B cell (primary cell): ENCODE results near the gene P2RY6. TPM values are rescaled to one million over a fixed set of nuclear protein-coding genes. Genes with fewer than 3 reads are reported as not detected.

Experiments used
- ATAC-seq: fragments of 200-7000 bp; cut with Tn5 transposase; one replicate; pipeline ENCODE4 v1.10.0; 2021; ENCODE audit warnings: low read depth, mild to moderate bottlenecking, moderate number of reproducible peaks, moderate library complexity
- CTCF ChIA-PET: fragments of 350-600 bp; sonication (Branson Sonifier 250); formaldehyde crosslinking; loops from one replicate; lab custom pipeline; 2021; ENCODE audit warnings: antibody characterized with exemption, inconsistent platforms; lab: Charles Lee
- POLR2A ChIA-PET: fragments of 350-600 bp; sonication (Branson Sonifier 250); formaldehyde crosslinking; loops from one replicate; lab custom pipeline; 2021; ENCODE audit warnings: antibody characterized with exemption; lab: Charles Lee
- DNase-seq: peaks from one replicate; pipeline ENCODE4 v3.0.0; 2013
- H2AFZ ChIP-seq: 2 replicates; pipeline ENCODE4 v1.6.1; 2012; ENCODE audit warnings: mild to moderate bottlenecking, low read depth, low read length; ENCODE audit not compliant: insufficient read depth, poor library complexity, severe bottlenecking
- H3K27ac ChIP-seq, 2 donors: 1 replicate in 1 of 2; 2 replicates in 1 of 2; pipeline ENCODE4 v1.5.1; 2012 to 2013; ENCODE audit warnings: low read length in 2 of 2, mild to moderate bottlenecking in 2 of 2, moderate library complexity in 1 of 2
- H3K27me3 ChIP-seq, 4 experiments: fragments of 200-600 bp in 1 of 4; sonication (generic) in 1 of 4; replicated peaks in 1 of 4; 1 replicate in 2 of 4; 2 replicates in 2 of 4; pipeline versions ENCODE4 v1.6.1 to v1.7.0; 2013 to 2016; ENCODE audit warnings: low read length in 3 of 4, mild to moderate bottlenecking in 2 of 4, mixed read lengths in 1 of 4, moderate library complexity in 1 of 4; ENCODE audit not compliant: insufficient read depth in 4 of 4, control insufficient read depth in 3 of 4; ENCODE audit errors: control extremely low read depth in 1 of 4
- H3K36me3 ChIP-seq, 2 experiments: replicated peaks in 1 of 2; 1 replicate in 1 of 2; 2 replicates in 1 of 2; pipeline versions ENCODE4 v1.6.1 to v1.7.1; 2013; ENCODE audit warnings: low read length in 1 of 2; ENCODE audit not compliant: insufficient read depth in 2 of 2, control insufficient read depth in 1 of 2; ENCODE audit errors: control extremely low read depth in 1 of 2, extremely low read depth in 1 of 2
- H3K4me1 ChIP-seq, 2 donors: fragments of 200-600 bp in 1 of 2; sonication (generic) in 1 of 2; 1 replicate in 1 of 2; 2 replicates in 1 of 2; pipeline versions ENCODE4 v1.5.1 to v1.6.1; 2013 to 2017; ENCODE audit warnings: low read length in 2 of 2; ENCODE audit not compliant: control insufficient read depth in 2 of 2, insufficient read depth in 2 of 2
- H3K4me2 ChIP-seq: replicated peaks from 2 replicates; pipeline ENCODE3; 2012; ENCODE audit warnings: mild to moderate bottlenecking, low read depth, low read length; ENCODE audit not compliant: poor library complexity, severe bottlenecking
- H3K4me3 ChIP-seq, 5 experiments: fragments of 200-600 bp in 1 of 5; sonication (generic) in 1 of 5; 1 replicate in 3 of 5; 2 replicates in 2 of 5; pipeline versions ENCODE4 v1.5.1 to v1.7.0; 2011 to 2016; ENCODE audit warnings: low read length in 4 of 5, mild to moderate bottlenecking in 4 of 5, low read depth in 2 of 5, control low read depth in 1 of 5, moderate library complexity in 1 of 5; ENCODE audit not compliant: insufficient read depth in 1 of 5; ENCODE audit errors: control extremely low read depth in 1 of 5, extremely low read depth in 1 of 5
- H3K79me2 ChIP-seq: fragments of 200-600 bp; sonication (generic); one replicate; pipeline ENCODE4 v1.6.0; 2016; ENCODE audit warnings: low read length; ENCODE audit not compliant: control insufficient read depth, insufficient read depth
- H3K9ac ChIP-seq: fragments of 200-600 bp; sonication (generic); 2 replicates; pipeline ENCODE4 v1.6.1; 2017; ENCODE audit warnings: mild to moderate bottlenecking, low read length, moderate library complexity
- H3K9me3 ChIP-seq, 3 donors: one replicate each; pipeline versions ENCODE4 v1.6.1 to v1.7.1; 2013; ENCODE audit warnings: low read length in 2 of 3; ENCODE audit not compliant: control insufficient read depth in 2 of 3, insufficient read depth in 1 of 3; ENCODE audit errors: control extremely low read depth in 1 of 3
- H4K20me1 ChIP-seq: 2 replicates; pipeline ENCODE4 v1.6.0; 2012; ENCODE audit warnings: mild to moderate bottlenecking, low read length; ENCODE audit not compliant: insufficient read depth, control insufficient read depth, poor library complexity, severe bottlenecking
- H3K27ac Mint-ChIP-seq: one replicate; pipeline ENCODE4 v1.8.0; 2021; ENCODE audit warnings: mixed read lengths
- H3K27me3 Mint-ChIP-seq: one replicate; pipeline ENCODE4 v1.8.0; 2021; ENCODE audit warnings: mixed read lengths
- H3K4me1 Mint-ChIP-seq: one replicate; pipeline ENCODE4 v1.8.0; 2021; ENCODE audit warnings: mixed read lengths
- H3K4me3 Mint-ChIP-seq: one replicate; pipeline ENCODE4 v1.8.0; 2021; ENCODE audit warnings: mixed read lengths
- H3K9me3 Mint-ChIP-seq: one replicate; pipeline ENCODE4 v1.8.0; 2022; ENCODE audit warnings: mixed read lengths; ENCODE audit not compliant: insufficient read depth
- CTCF ChIP-seq: fragments of 200-600 bp; IDR thresholded peaks from one replicate; pipeline ENCODE4 v1.8.0; 2022; ENCODE audit warnings: antibody characterized with exemption, mild to moderate bottlenecking
- EZH2 ChIP-seq: IDR thresholded peaks from 2 replicates; pipeline ENCODE4 v1.6.1; 2012; ENCODE audit warnings: borderline replicate concordance, low read depth, mild to moderate bottlenecking, moderate library complexity, low read length; ENCODE audit not compliant: insufficient read depth, poor library complexity, severe bottlenecking
- WGBS: methylation state at CpG from one replicate; pipeline ENCODE4 v1.1.5; 2013; ENCODE audit warnings: missing lambda C conversion rate; ENCODE audit not compliant: insufficient coverage; 5-methylcytosine and 5-hydroxymethylcytosine counted together
- intact Hi-C: fragments of 100-400 bp; cut with micrococcal nuclease; formaldehyde crosslinking; loops from one replicate; pipeline ENCODE4 v1.10.0; 2022
- polyA plus RNA-seq: library from polyadenylated mRNA; depleted of rRNA; stranded (reverse); fragments of >200 nt; gene quantifications from 2 replicates; pipeline ENCODE4 v1.2.3, GENCODE V29; 2012
- total RNA-seq, 2 donors: library from RNA; stranded (reverse); fragments of 120-200 nt in 1 of 2; gene quantifications; 1 replicate in 1 of 2; 2 replicates in 1 of 2; pipeline versions ENCODE4 v1.2.3 to v1.2.4, GENCODE V29; 2013 to 2022

P2RY6 gene
- total and polyA plus RNA-seq, 2 donors (not counting 1 experiment from before 2014, with no cell fraction given), result 0.25 TPM; not detected in 1

GRCh38 chr11:73317373-73317772, 45.2 kb downstream of the P2RY6 start:
- Histone ChIP-seq H2AFZ (no peak overlapping the region), H4K20me1 (no peaks in the 10 kb centered on the region), H3K9ac (no peak overlapping the region), H3K9me3 (peaks cover 0 to 5% (median 0%) of the 10 kb centered on the region in 3 donors), H3K36me3 (no peaks in the 10 kb centered on the region), H3K27ac (no peak overlapping the region), H3K4me2 (no peak overlapping the region), H3K4me3 (no peak overlapping the region), H3K4me1 (peaks cover 12 to 13% of the 10 kb centered on the region in 2 donors), H3K79me2 (no peaks in the 10 kb centered on the region), H3K27me3 (no peaks in the 10 kb centered on the region)
- CTCF ChIA-PET, result interaction anchor here (0.9 to 1.7 kb wide), 2 partner anchors 14 to 34 kb away, joined by 3 to 4 read pairs; no protein-coding TSS in a partner anchor
- ATAC-seq (no peak), DNase-seq (no peak)
- intact Hi-C loops, result no loop called here
- Mint-ChIP-seq H3K27ac (no peak overlapping the region), H3K27me3 (peaks cover 7% of the 10 kb centered on the region), H3K4me1 (peaks cover 8% of the 10 kb centered on the region), H3K9me3 (no peaks in the 10 kb centered on the region), H3K4me3 (no peak overlapping the region)
- WGBS, result 89% methylated on average over 4 of the region's 4 CpGs
- POLR2A ChIA-PET, result no interaction called here
- TF ChIP-seq EZH2, result no peak
- no peak for TF ChIP-seq CTCF

- no peak for ATAC-seq
- POLR2A ChIA-PET, result no interaction called here
- Histone ChIP-seq H3K27me3 (no peaks in the 10 kb centered on the region), H3K4me3 (no peak overlapping the region), H2AFZ (no peak overlapping the region), H3K4me2 (no peak overlapping the region), H3K4me1 (peaks cover 17% of the 10 kb centered on the region in 2 donors), H4K20me1 (no peaks in the 10 kb centered on the region), H3K79me2 (no peaks in the 10 kb centered on the region), H3K36me3 (no peaks in the 10 kb centered on the region), H3K27ac (no peak overlapping the region), H3K9ac (no peak overlapping the region), H3K9me3 (peaks cover 0 to 5% (median 0%) of the 10 kb centered on the region in 3 donors)
- Mint-ChIP-seq H3K4me3 (no peak overlapping the region), H3K27ac (no peak overlapping the region), H3K27me3 (peaks cover 7% of the 10 kb centered on the region), H3K4me1 (peaks cover 13% of the 10 kb centered on the region), H3K9me3 (no peaks in the 10 kb centered on the region)
- no peak for TF ChIP-seq EZH2
- TF ChIP-seq CTCF, result no peak
- intact Hi-C loops, result no loop called here
- CTCF ChIA-PET, result interaction anchor here (0.9 to 1.7 kb wide), 2 partner anchors 13 to 33 kb away, joined by 3 to 4 read pairs; no protein-coding TSS in a partner anchor
- 88% methylated on average over 3 of the region's 3 CpGs for WGBS
- no peak for DNase-seq
Observed at GRCh38 chr11:73317803-73318202, 45.7 kb downstream of the P2RY6 start.
